HG03575 (cell line): Measurements from ENCODE around the gene DTNA.
"Not testable (repeated sequence)": the region's sequence is repeated elsewhere in the genome, so short reads cannot be mapped to it uniquely, and the experiment has no call there.

ENCODE experiments used
- ATAC-seq: cut with Tn5 transposase; IDR thresholded peaks from one replicate; pipeline ENCODE4 v1.9.1; 2021; ENCODE audit not compliant: unreplicated experiment, insufficient number of reproducible peaks, low FRiP score; ENCODE audit errors: extremely low read depth

Gene DTNA

DNA sequence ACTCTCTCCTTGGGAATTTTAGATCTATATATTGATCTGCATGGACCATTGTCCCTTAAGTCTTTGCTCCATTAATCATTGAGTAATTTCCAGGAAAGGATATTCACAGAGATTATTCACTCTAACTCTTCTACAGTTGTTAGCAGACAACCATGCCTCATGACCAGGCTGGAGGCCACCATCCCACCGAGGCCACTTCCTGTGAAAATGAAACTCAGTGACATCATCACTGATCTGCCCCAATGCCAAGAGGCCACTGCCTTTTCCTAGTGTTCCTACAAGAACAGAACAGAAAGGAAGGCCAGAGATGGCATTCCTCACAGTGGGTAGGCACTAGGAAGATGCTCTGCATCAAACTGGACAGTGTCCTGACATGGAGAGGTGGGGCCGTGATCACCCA, 161.3 kb downstream of the DTNA start:
- ATAC-seq = no peak

DNA sequence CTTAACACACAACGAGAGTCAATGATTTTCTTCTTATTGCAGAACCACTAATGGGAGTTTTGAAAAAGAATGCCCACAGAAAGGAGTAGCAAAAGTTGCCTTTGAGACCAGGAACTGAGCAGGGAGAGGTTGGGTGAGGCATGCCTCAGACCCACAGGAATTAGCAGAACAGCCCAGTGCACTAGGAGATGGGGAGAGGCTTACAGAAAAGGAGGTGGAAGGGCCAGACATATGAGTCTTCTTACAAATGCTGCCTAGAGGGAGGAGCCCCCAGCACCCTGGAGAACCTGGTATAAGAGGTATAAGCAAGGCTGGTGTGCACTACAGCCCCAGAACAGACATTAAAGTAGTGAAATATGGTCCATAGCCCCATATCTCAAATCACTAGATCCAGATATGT, 162.0 kb downstream of the DTNA start:
- no peak for ATAC-seq

GRCh38 chr18:34873986-34874580, 164.0 kb downstream of the DTNA start:
- ATAC-seq = no peak

DNA sequence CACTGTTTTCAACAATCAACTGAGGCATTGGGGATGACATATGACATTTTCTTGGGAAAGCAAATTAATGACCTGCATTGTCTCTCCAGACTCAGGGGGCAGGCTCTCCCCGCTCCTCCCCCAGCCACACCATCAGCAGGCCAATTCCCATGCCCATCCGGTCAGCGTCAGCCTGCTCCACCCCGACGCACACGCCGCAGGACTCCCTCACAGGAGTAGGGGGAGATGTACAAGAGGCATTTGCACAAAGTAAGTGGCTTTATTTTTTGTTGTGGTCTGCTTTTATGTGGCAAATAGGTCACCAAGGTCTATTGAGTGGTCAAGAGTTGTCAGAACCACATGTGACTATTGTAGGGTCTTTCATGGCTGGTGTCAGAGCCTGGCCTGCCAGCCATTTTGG, 165.1 kb downstream of the DTNA start:
- ATAC-seq = no peak

- no peak for ATAC-seq
Observed at GRCh38 chr18:34880403-34880802, 170.3 kb downstream of the DTNA start.

- no peak for ATAC-seq
Observed at GRCh38 chr18:34880882-34881834, 171.1 kb downstream of the DTNA start.

GRCh38 chr18:34884436-34884835, 174.3 kb downstream of the DTNA start:
- no peak for ATAC-seq

- no peak for ATAC-seq
Observed at GRCh38 chr18:34886177-34886576, 176.1 kb downstream of the DTNA start.

DNA sequence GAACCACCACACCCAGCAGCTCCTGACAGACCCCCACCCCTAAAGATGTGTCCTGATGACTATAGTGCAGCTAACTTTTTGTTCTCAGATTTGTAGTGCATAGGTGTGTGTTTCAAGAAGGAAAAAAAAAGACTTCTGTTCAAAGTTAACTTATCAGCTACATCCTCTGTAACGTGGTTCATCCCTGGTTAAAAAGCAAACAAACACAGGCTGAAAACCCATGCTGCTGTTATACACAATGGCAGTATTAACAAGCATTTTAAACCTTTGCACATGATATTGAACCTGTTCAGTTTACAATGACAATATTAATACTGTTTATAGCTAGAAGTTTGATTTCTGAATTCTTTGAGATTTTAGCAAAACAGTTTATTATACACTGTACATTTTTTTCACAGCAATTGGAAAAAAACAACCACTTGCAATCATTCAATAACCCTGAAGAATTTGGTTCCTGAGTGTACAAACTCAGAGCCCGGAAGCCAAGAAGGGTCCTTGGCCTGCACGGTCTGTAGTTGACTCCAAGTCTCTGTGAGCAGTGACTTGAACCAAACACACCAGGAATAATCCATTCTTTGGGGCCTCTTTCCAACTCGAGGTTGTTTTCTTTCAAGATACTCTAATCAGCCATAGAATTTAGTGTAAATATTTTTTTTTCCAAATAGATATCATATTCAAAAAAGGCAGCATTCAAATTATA, 177.9 kb downstream of the DTNA start:
- ATAC-seq = no peak

GRCh38 chr18:34890486-34891085, 180.5 kb downstream of the DTNA start:
- no peak for ATAC-seq

DNA sequence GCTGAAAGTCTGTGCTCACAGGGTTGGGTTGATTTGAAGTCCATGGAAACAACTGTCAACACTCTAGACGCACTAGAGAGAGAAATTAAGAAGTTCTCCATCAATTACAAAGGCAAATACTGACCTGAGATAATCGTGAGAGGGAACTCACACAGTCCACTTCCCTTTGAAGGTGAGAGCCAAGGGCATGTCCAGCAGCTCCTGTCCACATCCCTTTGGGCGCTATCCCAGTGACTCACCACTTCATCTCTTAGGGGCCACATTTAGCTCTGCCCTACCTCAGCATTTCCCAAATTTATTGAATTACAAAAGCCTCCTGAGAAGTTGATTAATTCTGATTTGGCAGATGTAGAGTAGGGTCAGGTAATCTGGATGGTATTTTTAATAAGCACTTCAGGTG, 182.3 kb downstream of the DTNA start:
- no peak for ATAC-seq

GRCh38 chr18:34893239-34893638, 183.1 kb downstream of the DTNA start:
- ATAC-seq = no peak

- no peak for ATAC-seq
Observed at GRCh38 chr18:34901299-34901698, 191.2 kb downstream of the DTNA start.

- no peak for ATAC-seq
Observed at GRCh38 chr18:34904994-34905393, 194.9 kb downstream of the DTNA start.

DNA sequence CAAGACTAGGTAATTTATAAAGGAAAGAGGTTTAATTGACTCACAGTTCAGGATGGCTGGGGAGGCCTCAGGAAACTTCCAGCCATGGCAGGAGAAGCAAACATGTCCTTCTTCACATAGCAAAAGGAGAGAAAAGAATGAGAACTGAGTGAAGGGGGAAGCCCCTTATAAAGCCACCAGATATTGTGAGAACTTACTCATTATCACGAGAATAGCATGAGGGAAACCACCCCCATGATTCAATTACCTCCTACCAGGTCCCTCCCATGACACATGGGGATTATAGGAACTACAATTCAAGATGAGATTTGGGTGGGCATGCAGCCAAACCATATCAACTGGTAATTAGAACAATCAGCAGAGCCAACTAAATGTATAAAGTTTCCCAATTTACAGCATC, 196.9 kb downstream of the DTNA start:
- ATAC-seq = not testable (repeated sequence)

DNA sequence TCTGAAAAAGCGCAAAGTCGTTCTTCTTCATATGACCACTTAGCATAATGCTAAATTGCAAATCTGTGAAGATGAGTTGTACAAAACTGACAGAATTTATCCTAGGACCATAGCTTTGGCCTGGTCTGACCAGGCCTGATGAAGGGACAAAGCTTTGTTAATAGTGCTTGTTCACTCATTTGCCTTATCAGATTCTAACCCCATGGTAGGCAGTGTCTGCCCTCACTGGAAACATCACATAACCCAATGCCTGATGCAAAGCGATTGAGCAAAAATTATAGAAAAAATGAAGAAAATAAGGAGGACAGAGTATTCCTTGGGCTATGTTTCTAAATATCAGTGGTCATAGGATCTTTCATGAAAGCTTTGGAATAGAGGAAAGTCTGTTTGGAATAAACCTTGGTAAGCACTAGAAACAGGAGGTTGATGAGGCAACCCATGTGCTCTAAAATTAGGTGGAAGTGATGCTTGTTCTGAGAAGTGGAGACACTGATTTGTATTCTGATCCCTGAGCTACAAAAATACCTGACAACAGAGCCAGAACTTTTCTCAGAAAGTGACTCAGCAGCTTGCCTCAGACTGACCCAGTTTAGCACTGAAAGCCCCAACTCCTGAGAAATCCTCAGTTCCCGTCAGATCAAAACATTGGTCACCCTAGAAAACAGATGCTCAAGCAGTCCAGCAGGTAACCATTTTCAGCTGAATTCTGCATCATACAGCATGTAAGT, 199.7 kb downstream of the DTNA start:
- no peak for ATAC-seq

DNA sequence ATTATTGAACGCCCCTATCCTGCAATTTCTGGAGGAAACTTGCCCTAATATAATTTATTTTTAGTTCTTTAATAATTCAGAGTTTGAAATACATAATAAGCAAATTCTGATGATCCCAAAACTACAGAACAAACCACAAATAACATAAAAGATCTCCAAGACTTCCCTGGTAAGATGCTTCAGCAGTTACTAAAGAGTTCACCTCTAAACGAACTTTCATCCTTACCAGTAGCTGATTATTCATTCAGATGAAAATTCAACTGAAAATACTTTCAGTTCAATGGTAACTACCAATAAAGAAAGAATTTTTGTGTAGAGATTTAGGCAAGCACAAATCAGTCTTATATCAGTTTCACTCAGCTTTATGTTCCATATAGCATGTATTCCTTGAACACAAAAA, 201.0 kb downstream of the DTNA start:
- no peak for ATAC-seq

- ATAC-seq = no peak
Observed at GRCh38 chr18:34911661-34912384, 201.7 kb downstream of the DTNA start.
